Measurements from ENCODE around the gene MAGEA12.
"Not testable (repeated sequence)": the region's sequence is repeated elsewhere in the genome, so short reads cannot be mapped to it uniquely, and the experiment has no call there.

The MAGEA12 gene

GRCh38 chrX:152733261-152733975 is at the start of gene MAGEA12, which contains the start of gene CSAG1:
Gene MAGEA12 (plus strand): TSS chrX:152733757. CDS start chrX:152736162, 2,405 bp downstream.
Gene CSAG1 (minus strand): TSS chrX:152733721. CDS start chrX:152732460, 1,261 bp downstream.
- DNase-seq: no peak

GRCh38 chrX:152697952-152698931 is 35.3 kb upstream of the MAGEA12 start, which contains the start of gene MAGEA3:
Gene MAGEA3 (plus strand): TSS chrX:152698794. CDS start chrX:152700833, 2,039 bp downstream.
- DNase-seq: not testable (repeated sequence)

GRCh38 chrX:152700390-152700789 is 33.2 kb upstream of the MAGEA12 start:
- DNase-seq: not testable (repeated sequence)

- DNase-seq: not testable (repeated sequence)
Measured at GRCh38 chrX:152706500-152706899, 27.1 kb upstream of the MAGEA12 start.

GRCh38 chrX:152709173-152709572 is 24.4 kb upstream of the MAGEA12 start, which contains the start of gene CSAG2:
Gene CSAG2 (minus strand): TSS chrX:152709273. CDS start chrX:152709112, 161 bp downstream.
- not testable (repeated sequence) for DNase-seq

GRCh38 chrX:152713195-152713594 is 20.4 kb upstream of the MAGEA12 start:
- DNase-seq: not testable (repeated sequence)

- DNase-seq: not testable (repeated sequence)
Measured at GRCh38 chrX:152713815-152714787, 19.5 kb upstream of the MAGEA12 start, which contains the start of gene MAGEA2B. Gene MAGEA2B (plus strand): TSS chrX:152714628. CDS start chrX:152717107, 2,479 bp downstream.

GRCh38 chrX:152725409-152725808 is 8.1 kb upstream of the MAGEA12 start:
- no peak for DNase-seq

- DNase-seq: not testable (repeated sequence)
Measured at GRCh38 chrX:152734143-152734858, 744 bp downstream of the MAGEA12 start.

GRCh38 chrX:152735101-152735500 is 1.5 kb downstream of the MAGEA12 start:
- no peak for DNase-seq

- no peak for DNase-seq
Measured at GRCh38 chrX:152735860-152736511, 2.4 kb downstream of the MAGEA12 start.

- DNase-seq: not testable (repeated sequence)
Measured at GRCh38 chrX:152736528-152736927, 3.0 kb downstream of the MAGEA12 start.

GRCh38 chrX:152738560-152738959 is 5.0 kb downstream of the MAGEA12 start:
- DNase-seq: no peak

- DNase-seq: not testable (repeated sequence)
Measured at GRCh38 chrX:152753686-152754650, 20.4 kb downstream of the MAGEA12 start, which contains the start of gene MAGEA2. Gene MAGEA2 (minus strand): TSS chrX:152753842. CDS start chrX:152751363, 2,479 bp downstream.

- DNase-seq: not testable (repeated sequence)
Measured at GRCh38 chrX:152754871-152755270, 21.3 kb downstream of the MAGEA12 start.

- not testable (repeated sequence) for DNase-seq
Measured at GRCh38 chrX:152758918-152759317, 25.4 kb downstream of the MAGEA12 start, which contains the start of gene CSAG3. Gene CSAG3 (plus strand): TSS chrX:152759218.

- DNase-seq: not testable (repeated sequence)
Measured at GRCh38 chrX:152759544-152759943, 26.0 kb downstream of the MAGEA12 start.

GRCh38 chrX:152761582-152761981 is 28.0 kb downstream of the MAGEA12 start:
- not testable (repeated sequence) for DNase-seq

- not testable (repeated sequence) for DNase-seq
Measured at GRCh38 chrX:152766562-152766961, 33.0 kb downstream of the MAGEA12 start.

Measured in activated CD4-positive, alpha-beta T cell treated with anti-CD3 and anti-CD28 coated beads, Interleukin-2, Interleukin-6, amounts not matched to agents 100 ng/mL and 50 ng/mL, durations not matched to agents 16 hours and 8 hours (primary cell).